Astrocyte of the spinal cord (primary cell): Measurements from ENCODE around the gene ABR.
"Not testable (repeated sequence)": the region's sequence is repeated elsewhere in the genome, so short reads cannot be mapped to it uniquely, and the experiment has no call there.

ENCODE experiments used
- DNase-seq: peaks from one replicate; pipeline ENCODE4 v3.0.0; 2011; ENCODE audit warnings: low read depth, low spot score
- H3K4me3 ChIP-seq: 2 replicates; pipeline ENCODE4 v1.5.1; 2011; ENCODE audit warnings: low read depth, mild to moderate bottlenecking, low read length, moderate library complexity
- in situ Hi-C: cut with HindIII; loops from 2 replicates; pipeline ENCODE4 v1.10.0; 2017; ENCODE audit warnings: low sequenced_read_pairs
- TF ChIP-seq, protein P1 (sequence below): IDR thresholded peaks from 2 replicates; pipeline ENCODE4 v1.5.1; 2012; ENCODE audit warnings: low read depth, mild to moderate bottlenecking, low read length, inconsistent platforms

The ABR gene

DNA sequence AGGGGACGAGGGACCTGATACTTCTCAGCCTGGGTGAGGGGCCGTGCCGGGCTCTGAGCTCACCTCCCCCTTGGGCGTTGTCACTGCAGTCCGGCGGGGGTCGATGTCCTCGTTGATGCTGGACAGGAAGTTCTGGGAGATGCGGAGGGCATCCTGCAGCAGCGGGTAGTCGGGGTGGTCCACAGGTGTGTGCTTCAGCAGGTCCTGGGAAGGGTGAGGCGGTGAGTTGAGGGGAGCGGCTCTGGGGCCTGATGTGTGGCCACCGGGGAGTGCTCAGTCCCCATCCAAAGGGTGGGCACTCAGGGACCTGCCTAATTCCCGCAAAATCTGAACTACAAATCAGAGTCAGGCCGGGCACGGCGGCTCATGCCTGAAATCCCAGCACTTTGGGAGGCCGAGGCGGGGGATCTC, 107.2 kb downstream of the ABR start:
- DNase-seq = no peak
- no peak overlapping the region for H3K4me3 ChIP-seq
- in situ Hi-C loops = no loop called here
- TF ChIP-seq, protein P1, sequence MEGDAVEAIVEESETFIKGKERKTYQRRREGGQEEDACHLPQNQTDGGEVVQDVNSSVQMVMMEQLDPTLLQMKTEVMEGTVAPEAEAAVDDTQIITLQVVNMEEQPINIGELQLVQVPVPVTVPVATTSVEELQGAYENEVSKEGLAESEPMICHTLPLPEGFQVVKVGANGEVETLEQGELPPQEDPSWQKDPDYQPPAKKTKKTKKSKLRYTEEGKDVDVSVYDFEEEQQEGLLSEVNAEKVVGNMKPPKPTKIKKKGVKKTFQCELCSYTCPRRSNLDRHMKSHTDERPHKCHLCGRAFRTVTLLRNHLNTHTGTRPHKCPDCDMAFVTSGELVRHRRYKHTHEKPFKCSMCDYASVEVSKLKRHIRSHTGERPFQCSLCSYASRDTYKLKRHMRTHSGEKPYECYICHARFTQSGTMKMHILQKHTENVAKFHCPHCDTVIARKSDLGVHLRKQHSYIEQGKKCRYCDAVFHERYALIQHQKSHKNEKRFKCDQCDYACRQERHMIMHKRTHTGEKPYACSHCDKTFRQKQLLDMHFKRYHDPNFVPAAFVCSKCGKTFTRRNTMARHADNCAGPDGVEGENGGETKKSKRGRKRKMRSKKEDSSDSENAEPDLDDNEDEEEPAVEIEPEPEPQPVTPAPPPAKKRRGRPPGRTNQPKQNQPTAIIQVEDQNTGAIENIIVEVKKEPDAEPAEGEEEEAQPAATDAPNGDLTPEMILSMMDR = no peak

GRCh38 chr17:1071103-1071825, 108.5 kb downstream of the ABR start:
- H3K4me3 ChIP-seq = no peak overlapping the region
- in situ Hi-C loops = no loop called here

DNA sequence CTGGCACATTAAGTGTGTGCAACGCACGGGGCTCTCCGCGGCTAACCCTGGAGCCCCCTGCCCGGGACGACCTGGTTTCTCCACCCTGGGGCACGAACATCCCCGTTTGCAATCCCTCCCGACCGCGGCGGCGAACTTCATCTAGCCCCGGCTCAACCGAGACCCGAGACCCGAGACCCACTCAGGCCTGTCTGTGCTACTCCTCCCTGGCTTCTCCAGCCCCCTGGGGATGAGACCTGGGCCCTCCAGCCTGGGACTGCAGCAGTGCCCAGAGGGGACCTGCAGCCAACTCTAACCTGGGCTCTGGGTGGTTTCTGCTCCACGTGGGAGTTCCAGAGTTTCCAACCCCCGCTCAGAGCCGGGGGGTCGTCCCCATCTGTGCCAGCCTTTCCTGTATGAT, 109.4 kb downstream of the ABR start:
- TF ChIP-seq, protein P1 = no peak
- in situ Hi-C loops = no loop called here
- no peak overlapping the region for H3K4me3 ChIP-seq
- no peak for DNase-seq

More at GRCh38 chr17:1071103-1071825, 108.5 kb downstream of the ABR start:
- TF ChIP-seq, protein P1 = no peak
- no peak for DNase-seq

DNA sequence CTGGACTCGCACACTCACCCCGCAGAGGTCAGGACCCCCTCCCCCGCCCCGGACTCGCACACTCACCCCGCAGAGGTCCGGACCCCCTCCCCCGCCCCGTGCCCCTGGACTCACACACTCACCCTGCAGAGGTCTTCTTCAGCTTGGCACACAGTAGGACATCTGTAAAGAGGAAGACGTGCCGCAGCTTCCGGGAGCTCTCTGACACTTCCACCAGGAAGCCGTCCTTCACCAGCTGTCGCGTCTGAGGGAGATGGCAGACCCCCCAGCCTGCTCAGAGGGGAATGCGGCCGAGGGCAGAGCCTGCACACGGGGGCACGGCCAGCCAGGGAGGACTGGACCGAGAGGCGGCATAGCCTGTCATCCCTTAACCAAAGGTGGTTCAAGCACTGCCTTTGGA, 109.9 kb downstream of the ABR start:
- TF ChIP-seq, protein P1 = no peak
- in situ Hi-C loops = no loop called here
- DNase-seq = no peak
- no peak overlapping the region for H3K4me3 ChIP-seq

DNA sequence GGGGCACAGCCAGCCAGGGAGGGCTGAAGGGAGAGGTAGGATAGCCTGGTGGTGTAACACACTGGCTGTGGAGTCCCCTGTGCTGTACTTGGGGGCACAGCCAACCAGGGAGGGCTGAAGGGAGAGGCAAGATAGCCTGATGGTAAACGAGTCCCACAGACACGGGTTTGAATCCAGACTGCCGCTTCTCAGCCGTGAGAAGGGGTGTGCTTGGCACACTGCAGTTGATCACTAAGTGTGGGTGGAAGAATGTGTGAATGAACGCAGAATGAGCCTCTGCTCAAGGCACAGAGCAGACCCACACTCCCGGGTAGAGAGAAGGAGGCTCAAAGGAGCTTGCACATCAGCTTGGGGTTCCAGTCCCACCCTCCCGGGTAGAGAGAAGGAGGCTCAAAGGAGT, 111.4 kb downstream of the ABR start:
- in situ Hi-C loops = no loop called here
- TF ChIP-seq, protein P1 = no peak
- DNase-seq = no peak
- no peak overlapping the region for H3K4me3 ChIP-seq

GRCh38 chr17:1067282-1067956, 112.4 kb downstream of the ABR start:
- DNase-seq = no peak
- no peak overlapping the region for H3K4me3 ChIP-seq
- in situ Hi-C loops = no loop called here
- TF ChIP-seq, protein P1 = no peak

GRCh38 chr17:1065416-1065815, 114.4 kb downstream of the ABR start:
- H3K4me3 ChIP-seq, in situ Hi-C loops, DNase-seq: not testable (repeated sequence)
